HG03103 (cell line): ENCODE results near the gene KCNH2.
"Not testable (repeated sequence)": the region's sequence is repeated elsewhere in the genome, so short reads cannot be mapped to it uniquely, and the experiment has no call there.

ENCODE experiments used
- ATAC-seq: cut with Tn5 transposase; IDR thresholded peaks from one replicate; pipeline ENCODE4 v1.9.1; 2021; ENCODE audit warnings: low read depth; ENCODE audit not compliant: unreplicated experiment

KCNH2 gene

GRCh38 chr7:150978126-150978789 lies at the start of gene KCNH2:
Gene KCNH2 (minus strand): TSS chr7:150978321. CDS start chr7:150977913, 408 bp downstream.
- no peak for ATAC-seq

GRCh38 chr7:151027728-151028130 lies 49.6 kb upstream of the KCNH2 start:
- ATAC-seq = peak; percentile 1

GRCh38 chr7:151026771-151027727 lies 48.9 kb upstream of the KCNH2 start:
- ATAC-seq = not testable (repeated sequence)

- ATAC-seq = no peak
Measured at GRCh38 chr7:151025924-151026671, 48.0 kb upstream of the KCNH2 start.

- no peak for ATAC-seq
Measured at GRCh38 chr7:151024435-151025056, 46.4 kb upstream of the KCNH2 start, which contains the start of gene ATG9B. Gene ATG9B (minus strand): TSS chr7:151024494. CDS start chr7:151024423, 71 bp downstream.

GRCh38 chr7:151023232-151023631 lies 45.1 kb upstream of the KCNH2 start:
- no peak for ATAC-seq

- no peak for ATAC-seq
Measured at GRCh38 chr7:151020231-151020630, 42.1 kb upstream of the KCNH2 start.

- ATAC-seq = no peak
Measured at GRCh38 chr7:151019130-151019447, 41.0 kb upstream of the KCNH2 start.

GRCh38 chr7:151018421-151019129 lies 40.5 kb upstream of the KCNH2 start:
- ATAC-seq = no peak

- ATAC-seq = peak; percentile 59
Measured at GRCh38 chr7:151017953-151018420, 39.9 kb upstream of the KCNH2 start.

GRCh38 chr7:151017370-151017952 lies 39.3 kb upstream of the KCNH2 start:
- no peak for ATAC-seq

GRCh38 chr7:151016942-151017341 lies 38.8 kb upstream of the KCNH2 start:
- no peak for ATAC-seq

- ATAC-seq = no peak
Measured at GRCh38 chr7:151016505-151016904, 38.4 kb upstream of the KCNH2 start.

GRCh38 chr7:151015967-151016366 lies 37.8 kb upstream of the KCNH2 start:
- no peak for ATAC-seq

GRCh38 chr7:151014950-151015349 lies 36.8 kb upstream of the KCNH2 start:
- no peak for ATAC-seq

GRCh38 chr7:151013733-151014497 lies 35.8 kb upstream of the KCNH2 start:
- no peak for ATAC-seq

GRCh38 chr7:151013356-151013732 lies 35.2 kb upstream of the KCNH2 start:
- ATAC-seq = no peak

- ATAC-seq = no peak
Measured at GRCh38 chr7:151012911-151013347, 34.8 kb upstream of the KCNH2 start.
